Measurements from ENCODE around the gene PLXNA2.

DNA sequence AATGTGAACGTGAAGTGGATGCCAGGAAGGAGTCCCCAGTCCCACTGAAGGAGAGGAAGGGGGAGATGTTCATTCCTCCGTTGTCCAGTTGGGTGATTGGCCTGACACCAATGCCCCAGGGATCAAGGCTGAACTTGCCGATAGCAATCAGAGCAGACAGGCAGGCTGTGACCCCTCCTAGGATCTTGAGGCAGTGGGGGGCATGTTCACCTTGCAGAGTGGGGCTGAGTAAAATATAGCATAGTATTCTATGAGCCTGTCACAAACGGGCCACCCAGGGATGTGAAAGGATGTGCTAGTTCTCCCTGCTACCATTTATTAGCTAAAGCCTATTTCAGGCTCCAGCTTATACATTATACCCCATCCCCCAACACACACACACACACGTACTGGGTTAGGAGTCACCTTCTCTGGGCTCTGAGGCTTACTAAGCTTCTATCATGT is 252.6 kb downstream of the PLXNA2 start:
- TF ChIP-seq EZH2phosphoT487 (IDR thresholded peaks at IDR 0.05; ENCODE audit: insufficient read depth, low read depth): no peak
- TF ChIP-seq EZH2 (IDR thresholded peaks at IDR 0.05; ENCODE audit: insufficient read depth, poor library complexity, severe bottlenecking): no peak
